KOPT-K1 (cell line): Measurements from ENCODE around the gene EFCAB6.

Experiments
- H3K27ac ChIP-seq: fragments of 200-600 bp; sonication (generic); 2 replicates; pipeline ENCODE4 v1.5.1; 2016; ENCODE audit warnings: antibody characterized with exemption, mild to moderate bottlenecking, low read depth, low read length; ENCODE audit not compliant: poor library complexity, severe bottlenecking
- H3K36me3 ChIP-seq: fragments of 200-600 bp; sonication (generic); 2 replicates; pipeline ENCODE4 v1.5.1; 2017; ENCODE audit warnings: antibody characterized with exemption, mild to moderate bottlenecking, low read length, moderate library complexity; ENCODE audit not compliant: insufficient read depth
- H3K9me3 ChIP-seq: fragments of 200-600 bp; sonication (generic); 2 replicates; pipeline ENCODE4 v1.5.1; 2017; ENCODE audit warnings: antibody characterized with exemption, low read length, mild to moderate bottlenecking; ENCODE audit not compliant: insufficient read depth, poor library complexity, severe bottlenecking

Gene EFCAB6

GRCh38 chr22:43535336-43535735 lies 276.8 kb downstream of the EFCAB6 start:
- no peaks in the 10 kb centered on the region for H3K9me3 ChIP-seq
- H3K27ac ChIP-seq: no peak overlapping the region
- no peaks in the 10 kb centered on the region for H3K36me3 ChIP-seq

- H3K27ac ChIP-seq: no peak overlapping the region
- no peaks in the 10 kb centered on the region for H3K36me3 ChIP-seq
- H3K9me3 ChIP-seq: no peaks in the 10 kb centered on the region
These were observed 277.2 kb downstream of the EFCAB6 start for GRCh38 chr22:43534916-43535315.

GRCh38 chr22:43533656-43534428 lies 278.3 kb downstream of the EFCAB6 start:
- no peaks in the 10 kb centered on the region for H3K9me3 ChIP-seq
- no peak overlapping the region for H3K27ac ChIP-seq
- no peaks in the 10 kb centered on the region for H3K36me3 ChIP-seq

GRCh38 chr22:43533156-43533530 lies 279.0 kb downstream of the EFCAB6 start:
- H3K9me3 ChIP-seq: no peaks in the 10 kb centered on the region
- no peak overlapping the region for H3K27ac ChIP-seq
- no peaks in the 10 kb centered on the region for H3K36me3 ChIP-seq

- no peaks in the 10 kb centered on the region for H3K9me3 ChIP-seq
- H3K27ac ChIP-seq: no peak overlapping the region
- H3K36me3 ChIP-seq: no peaks in the 10 kb centered on the region
These were observed 279.6 kb downstream of the EFCAB6 start for GRCh38 chr22:43532301-43533155.

- Histone ChIP-seq H3K9me3 (no peaks in the 10 kb centered on the region), H3K36me3 (no peaks in the 10 kb centered on the region), H3K27ac (no peak overlapping the region)
These were observed 280.5 kb downstream of the EFCAB6 start for GRCh38 chr22:43531651-43532050.

- Histone ChIP-seq H3K9me3 (no peaks in the 10 kb centered on the region), H3K27ac (no peak overlapping the region), H3K36me3 (no peaks in the 10 kb centered on the region)
These were observed 281.5 kb downstream of the EFCAB6 start for GRCh38 chr22:43530349-43531201.

GRCh38 chr22:43529934-43530333 lies 282.2 kb downstream of the EFCAB6 start:
- H3K9me3 ChIP-seq: no peaks in the 10 kb centered on the region
- H3K36me3 ChIP-seq: no peaks in the 10 kb centered on the region
- no peak overlapping the region for H3K27ac ChIP-seq

GRCh38 chr22:43529461-43529860 lies 282.6 kb downstream of the EFCAB6 start:
- Histone ChIP-seq H3K9me3 (no peaks in the 10 kb centered on the region), H3K36me3 (no peaks in the 10 kb centered on the region), H3K27ac (no peak overlapping the region)

GRCh38 chr22:43528601-43529360 lies 283.3 kb downstream of the EFCAB6 start:
- H3K9me3 ChIP-seq: no peaks in the 10 kb centered on the region
- H3K36me3 ChIP-seq: no peaks in the 10 kb centered on the region
- H3K27ac ChIP-seq: no peak overlapping the region

GRCh38 chr22:43526946-43527345 lies 285.2 kb downstream of the EFCAB6 start:
- H3K27ac ChIP-seq: no peak overlapping the region
- no peaks in the 10 kb centered on the region for H3K9me3 ChIP-seq
- no peaks in the 10 kb centered on the region for H3K36me3 ChIP-seq

- no peak overlapping the region for H3K27ac ChIP-seq
- no peaks in the 10 kb centered on the region for H3K9me3 ChIP-seq
- no peaks in the 10 kb centered on the region for H3K36me3 ChIP-seq
These were observed 285.9 kb downstream of the EFCAB6 start for GRCh38 chr22:43526117-43526655.

- Histone ChIP-seq H3K27ac (no peak overlapping the region), H3K36me3 (no peaks in the 10 kb centered on the region), H3K9me3 (no peaks in the 10 kb centered on the region)
These were observed 290.4 kb downstream of the EFCAB6 start for GRCh38 chr22:43521716-43522115.

GRCh38 chr22:43520632-43521039 lies 291.5 kb downstream of the EFCAB6 start:
- Histone ChIP-seq H3K9me3 (no peaks in the 10 kb centered on the region), H3K27ac (no peak overlapping the region), H3K36me3 (no peaks in the 10 kb centered on the region)
